ENCODE measurements around the gene F2R. TPM values are rescaled to one million over a fixed set of nuclear protein-coding genes. Genes with fewer than 3 reads are reported as not detected.

Gene F2R
- total RNA-seq, 1 donor, result 184 TPM

- no peak overlapping the region for H3K4me3 ChIP-seq (ENCODE audit: low read depth, low read length)
- no peak for TF ChIP-seq CTCF (IDR thresholded peaks at IDR 0.05; ENCODE audit: insufficient read depth, low read length)
- DNase-seq (ENCODE audit: low read depth), result no peak
These were observed 21.6 kb upstream of the F2R start for GRCh38 chr5:76694317-76694716.

GRCh38 chr5:76695346-76695745 is 20.6 kb upstream of the F2R start:
- no peak for TF ChIP-seq CTCF (IDR thresholded peaks at IDR 0.05; ENCODE audit: insufficient read depth, low read length)

GRCh38 chr5:76696251-76696650 is 19.7 kb upstream of the F2R start:
- no peak for TF ChIP-seq CTCF (IDR thresholded peaks at IDR 0.05; ENCODE audit: insufficient read depth, low read length)
- no peak overlapping the region for H3K4me3 ChIP-seq (ENCODE audit: low read depth, low read length)
- DNase-seq (ENCODE audit: low read depth), result no peak

More at GRCh38 chr5:76695346-76695745, 20.6 kb upstream of the F2R start:
- no peak overlapping the region for H3K4me3 ChIP-seq (ENCODE audit: low read depth, low read length)
- DNase-seq (ENCODE audit: low read depth), result no peak

GRCh38 chr5:76697670-76698069 is 18.3 kb upstream of the F2R start:
- no peak overlapping the region for H3K4me3 ChIP-seq (ENCODE audit: low read depth, low read length)
- DNase-seq (ENCODE audit: low read depth), result no peak
- TF ChIP-seq CTCF (IDR thresholded peaks at IDR 0.05; ENCODE audit: insufficient read depth, low read length), result no peak

- no peak overlapping the region for H3K4me3 ChIP-seq (ENCODE audit: low read depth, low read length)
- no peak for TF ChIP-seq CTCF (IDR thresholded peaks at IDR 0.05; ENCODE audit: insufficient read depth, low read length)
- DNase-seq (ENCODE audit: low read depth), result no peak
These were observed 15.4 kb upstream of the F2R start for GRCh38 chr5:76700571-76700970.

GRCh38 chr5:76701298-76701697 is 14.6 kb upstream of the F2R start:
- no peak for TF ChIP-seq CTCF (IDR thresholded peaks at IDR 0.05; ENCODE audit: insufficient read depth, low read length)
- peak; percentile 95 for DNase-seq (ENCODE audit: low read depth)
- H3K4me3 ChIP-seq (ENCODE audit: low read depth, low read length), result no peak overlapping the region

GRCh38 chr5:76703707-76704106 is 12.2 kb upstream of the F2R start:
- no peak for TF ChIP-seq CTCF (IDR thresholded peaks at IDR 0.05; ENCODE audit: insufficient read depth, low read length)

More at GRCh38 chr5:76703707-76704106, 12.2 kb upstream of the F2R start:
- DNase-seq (ENCODE audit: low read depth), result no peak
- H3K4me3 ChIP-seq (ENCODE audit: low read depth, low read length), result no peak overlapping the region
